22Rv1 (cell line): ENCODE results near the gene P2RX2.

Experiments used
- H3K27ac ChIP-seq: fragments of 450-650 bp; 2 replicates; pipeline ENCODE4 v1.5.1; 2017
- CTCF ChIP-seq: fragments of 450-650 bp; IDR thresholded peaks from 2 replicates; pipeline ENCODE4 v1.5.1; 2017; ENCODE audit warnings: mild to moderate bottlenecking
- ZFX ChIP-seq: fragments of 450-650 bp; IDR thresholded peaks from 2 replicates; pipeline ENCODE4 v1.6.1; 2017; ENCODE audit warnings: antibody characterized with exemption, borderline replicate concordance

The P2RX2 gene

GRCh38 chr12:132669166-132669879, 50.7 kb downstream of the P2RX2 start:
- no peak overlapping the region for H3K27ac ChIP-seq
- no peak for TF ChIP-seq ZFX
- TF ChIP-seq CTCF: no peak
